Fibroblast of peridontal ligament (primary cell): ENCODE measurements around the gene SLC66A2.
"Not testable (repeated sequence)": the region's sequence is repeated elsewhere in the genome, so short reads cannot be mapped to it uniquely, and the experiment has no call there.

Experiments used
- DNase-seq: peaks from one replicate; pipeline ENCODE4 v3.0.0-alpha.2; 2010; ENCODE audit errors: extremely low read depth

Gene SLC66A2

GRCh38 chr18:79883461-79884293, 67.8 kb downstream of the SLC66A2 start:
- DNase-seq, result no peak

- DNase-seq, result no peak
Observed at GRCh38 chr18:79882522-79883241, 68.8 kb downstream of the SLC66A2 start.

- no peak for DNase-seq
Observed at GRCh38 chr18:79881695-79882094, 69.8 kb downstream of the SLC66A2 start.

GRCh38 chr18:79879566-79879965, 71.9 kb downstream of the SLC66A2 start:
- no peak for DNase-seq

- no peak for DNase-seq
Observed at GRCh38 chr18:79878741-79879378, 72.6 kb downstream of the SLC66A2 start.

- not testable (repeated sequence) for DNase-seq
Observed at GRCh38 chr18:79878246-79878645, 73.2 kb downstream of the SLC66A2 start.

GRCh38 chr18:79877163-79878091, 74.0 kb downstream of the SLC66A2 start:
- no peak for DNase-seq

- DNase-seq, result no peak
Observed at GRCh38 chr18:79876497-79876896, 75.0 kb downstream of the SLC66A2 start.

GRCh38 chr18:79875931-79876461, 75.5 kb downstream of the SLC66A2 start:
- no peak for DNase-seq

- DNase-seq, result no peak
Observed at GRCh38 chr18:79875531-79875919, 75.9 kb downstream of the SLC66A2 start.

GRCh38 chr18:79874553-79875530, 76.6 kb downstream of the SLC66A2 start:
- no peak for DNase-seq

GRCh38 chr18:79873449-79874110, 77.9 kb downstream of the SLC66A2 start:
- no peak for DNase-seq

- DNase-seq, result no peak
Observed at GRCh38 chr18:79872527-79873444, 78.7 kb downstream of the SLC66A2 start.

- no peak for DNase-seq
Observed at GRCh38 chr18:79871481-79872091, 79.9 kb downstream of the SLC66A2 start.

GRCh38 chr18:79871026-79871390, 80.4 kb downstream of the SLC66A2 start:
- no peak for DNase-seq

GRCh38 chr18:79870301-79871025, 81.0 kb downstream of the SLC66A2 start:
- DNase-seq, result no peak

GRCh38 chr18:79869591-79870300, 81.7 kb downstream of the SLC66A2 start:
- DNase-seq, result no peak
